Heart left ventricle (tissue), 16 donors: Measurements from ENCODE around the gene ARHGAP24. TPM values are rescaled to one million over a fixed set of nuclear protein-coding genes. Genes with fewer than 3 reads are reported as not detected.

ENCODE experiments used
- ATAC-seq, 4 donors: fragments of 200-7000 bp; cut with Tn5 transposase; one replicate each; pipeline ENCODE4 v1.9.1; 2020 to 2022; ENCODE audit warnings: moderate library complexity in 4 of 4, mild to moderate bottlenecking in 3 of 4, moderate number of reproducible peaks in 1 of 4
- DNase-seq, 5 donors: peaks; one replicate each; pipeline ENCODE4 v3.0.0-alpha.2; 2020
- H3K27ac ChIP-seq, 12 donors: fragments of 200-600 bp; sonication (generic) in 4 of 12; one replicate each; pipeline versions ENCODE4 v1.5.0 to v1.8.0; 2016 to 2022; ENCODE audit warnings: mild to moderate bottlenecking in 2 of 12
- H3K27me3 ChIP-seq, 9 donors: fragments of 200-600 bp; sonication (generic) in 2 of 9; one replicate each; pipeline versions ENCODE4 v1.5.1 to v1.8.0; 2016 to 2022; ENCODE audit warnings: mild to moderate bottlenecking in 3 of 9
- H3K36me3 ChIP-seq, 9 donors: fragments of 200-600 bp; sonication (generic) in 2 of 9; one replicate each; pipeline versions ENCODE4 v1.5.0 to v1.8.0; 2018 to 2022; ENCODE audit warnings: mild to moderate bottlenecking in 2 of 9
- H3K4me1 ChIP-seq, 12 donors: fragments of 200-600 bp; sonication (generic) in 4 of 12; one replicate each; pipeline versions ENCODE4 v1.5.0 to v1.8.0; 2016 to 2022; ENCODE audit warnings: mild to moderate bottlenecking in 3 of 12
- H3K4me3 ChIP-seq, 12 donors: fragments of 200-600 bp; sonication (generic) in 4 of 12; one replicate each; pipeline versions ENCODE4 v1.5.0 to v1.8.0; 2017 to 2022; ENCODE audit warnings: mild to moderate bottlenecking in 9 of 12, moderate library complexity in 4 of 12
- H3K9me3 ChIP-seq, 12 donors: fragments of 200-600 bp; sonication (generic) in 4 of 12; one replicate each; pipeline versions ENCODE4 v1.5.0 to v1.8.0; 2016 to 2022; ENCODE audit warnings: mild to moderate bottlenecking in 1 of 12
- CTCF ChIP-seq, 12 donors: fragments of 200-600 bp; sonication (generic) in 4 of 12; IDR thresholded peaks; one replicate each; pipeline versions ENCODE4 v1.5.0 to v1.8.0; 2018 to 2022; ENCODE audit warnings: antibody characterized with exemption in 12 of 12, mild to moderate bottlenecking in 5 of 12
- POLR2A ChIP-seq, 2 donors: fragments of 450-650 bp; IDR thresholded peaks; one replicate each; pipeline ENCODE4 v1.6.1; 2017; ENCODE audit warnings: antibody characterized with exemption in 2 of 2, mild to moderate bottlenecking in 2 of 2, moderate library complexity in 2 of 2
- WGBS, 4 donors: extraction: QIAGEN DNeasy Blood & Tissue Kit in 2 of 4; methylation state at CpG; one replicate each; pipeline versions ENCODE4 v1.1.5 to v1.1.7; 2013 to 2018; 5-methylcytosine and 5-hydroxymethylcytosine counted together
- intact Hi-C, 10 donors: fragments of 100-400 bp; cut with DNase I; formaldehyde crosslinking; loops; one replicate each; pipeline versions ENCODE4 v1.11.1 to v1.14.2; 2022
- polyA plus RNA-seq, 2 donors: library from polyadenylated mRNA; stranded (reverse); fragments of 200-250 nt; gene quantifications; one replicate each; pipeline ENCODE4 v1.2.3, GENCODE V29; 2013
- total RNA-seq, 9 donors: library from RNA; depleted of rRNA in 2 of 9; stranded (reverse); fragments of >200 nt in 2 of 9; fragmentation: NEBNext Ultra II Directional in 3 of 9; extraction: Animal tissue kit (Norgen Biotek cat#: 25700) in 3 of 9; gene quantifications; one replicate each; pipeline versions ENCODE4 v1.1.0 to v1.2.4, GENCODE V29; 2016 to 2023
- donor health status: ischemic (EF 13 %, LVEDD 7.1; RV severe dilation, severe dysfunction).
- donor health status: healthy with polysubstance abuse.
- donor health status: DM: no; HTN: yes; CAD: no.
- donor health status: DM: no; HTN: no; CAD: no.
- donor health status: ischemic (EF 25% LVEDD 6.9; RV normal size, moderate dysfunction).
- donor health status: ischemic (EF 25% LVEDD 5.7; RV mildly dilated, moderate dysfunction).
- donor health status: healthy.
- donor health status: DM: yes; HTN: yes; CAD: no.
- donor health status: ischemic (EF 35%, LVEDD 5.7; RV mildly dilated, moderate dysfunction).
- donor health status: nonischemic (EF 11% LVEDD 7.7; RV severe dilation, severe dysfunction).
- donor health status: DM: yes; HTN: yes; CAD: no.
- donor health status: PGD.
- donor health status: ischemic (EF 29% LVEDD 5.4; RV normal size, mild dysfunction).
- donor health status: nonischemic (EF 23%, LVEDD 6.1; RV moderate dilation, normal function).

The ARHGAP24 gene
- total and polyA plus RNA-seq, 11 donors = 4.5 to 36.9 (median 18.9) TPM

- 31 to 47% (median 35%) methylated on average over 2 of the region's 2 CpGs for WGBS, 4 donors
- peak overlapping the region; percentile 31 to 80 (median 54) for H3K27ac ChIP-seq
- H3K4me3 ChIP-seq = no peak overlapping the region
- DNase-seq = no peak
- no peaks in the 10 kb centered on the region for H3K27me3 ChIP-seq
- TF ChIP-seq POLR2A (IDR thresholded peaks at IDR 0.05) = no peak
- TF ChIP-seq CTCF (IDR thresholded peaks at IDR 0.05) = no peak
- no peaks in the 10 kb centered on the region for H3K36me3 ChIP-seq
- no peak for ATAC-seq
- H3K9me3 ChIP-seq = no peaks in the 10 kb centered on the region
- intact Hi-C loops = loop anchor here in 1 of 10 donors (10.0 kb wide), 1 partner anchor 663 kb away; no protein-coding TSS in a partner anchor
- peaks cover 0 to 56% (median 25%) of the 10 kb centered on the region in 12 donors for H3K4me1 ChIP-seq
Measured at GRCh38 chr4:85808104-85808503, 333.2 kb downstream of the ARHGAP24 start.

- no peak for DNase-seq
- no peak for ATAC-seq
- H3K27ac ChIP-seq = peak overlapping the region; percentile 7 to 80 (median 52)
- intact Hi-C loops = loop anchor here in 1 of 10 donors (10.0 kb wide), 1 partner anchor 664 kb away; no protein-coding TSS in a partner anchor
- no peaks in the 10 kb centered on the region for H3K9me3 ChIP-seq
- peaks cover 0 to 56% (median 25%) of the 10 kb centered on the region in 12 donors for H3K4me1 ChIP-seq
- no peak overlapping the region for H3K4me3 ChIP-seq
- H3K36me3 ChIP-seq = no peaks in the 10 kb centered on the region
- no peaks in the 10 kb centered on the region for H3K27me3 ChIP-seq
- TF ChIP-seq POLR2A (IDR thresholded peaks at IDR 0.05) (no peak), CTCF (IDR thresholded peaks at IDR 0.05) (no peak)
Measured at GRCh38 chr4:85808864-85809263, 333.9 kb downstream of the ARHGAP24 start.

- no peaks in the 10 kb centered on the region for H3K27me3 ChIP-seq
- peak overlapping the region in 11 of 12 donors; percentile 35 to 88 (median 72) for H3K27ac ChIP-seq
- TF ChIP-seq CTCF (IDR thresholded peaks at IDR 0.05) = no peak
- no peaks in the 10 kb centered on the region for H3K9me3 ChIP-seq
- H3K4me3 ChIP-seq = no peak overlapping the region
- 66 to 78% (median 73%) methylated on average over 4 of the region's 4 CpGs for WGBS, 4 donors
- DNase-seq (no peak), ATAC-seq (no peak)
- H3K4me1 ChIP-seq = peaks cover 0 to 37% (median 14%) of the 10 kb centered on the region in 12 donors
- no peaks in the 10 kb centered on the region for H3K36me3 ChIP-seq
- intact Hi-C loops = no loop called here
Measured at GRCh38 chr4:85812776-85813175, 337.8 kb downstream of the ARHGAP24 start.

- peaks cover 0 to 6% (median 0%) of the 10 kb centered on the region in 12 donors for H3K9me3 ChIP-seq
- no peaks in the 10 kb centered on the region for H3K27me3 ChIP-seq
- intact Hi-C loops = no loop called here
- no peak overlapping the region for H3K4me3 ChIP-seq
- peaks cover 0 to 16% (median 0%) of the 10 kb centered on the region in 12 donors for H3K4me1 ChIP-seq
- DNase-seq (no peak), ATAC-seq (no peak)
- no peaks in the 10 kb centered on the region for H3K36me3 ChIP-seq
- TF ChIP-seq CTCF (IDR thresholded peaks at IDR 0.05) = no peak
- TF ChIP-seq POLR2A (IDR thresholded peaks at IDR 0.05) = no peak
- WGBS, 4 donors = 83 to 90% (median 90%) methylated on average over 7 of the region's 7 CpGs
- H3K27ac ChIP-seq = no peak overlapping the region
Measured at GRCh38 chr4:85815796-85816459, 341.0 kb downstream of the ARHGAP24 start.
